Measurements from ENCODE around the gene INAFM1. TPM values are rescaled to one million over a fixed set of nuclear protein-coding genes. Genes with fewer than 3 reads are reported as not detected.
"Not testable (repeated sequence)": the region's sequence is repeated elsewhere in the genome, so short reads cannot be mapped to it uniquely, and the experiment has no call there.

Gene INAFM1
- total RNA-seq, 1 experiment from 2014 or later, result 5.1 TPM

DNA sequence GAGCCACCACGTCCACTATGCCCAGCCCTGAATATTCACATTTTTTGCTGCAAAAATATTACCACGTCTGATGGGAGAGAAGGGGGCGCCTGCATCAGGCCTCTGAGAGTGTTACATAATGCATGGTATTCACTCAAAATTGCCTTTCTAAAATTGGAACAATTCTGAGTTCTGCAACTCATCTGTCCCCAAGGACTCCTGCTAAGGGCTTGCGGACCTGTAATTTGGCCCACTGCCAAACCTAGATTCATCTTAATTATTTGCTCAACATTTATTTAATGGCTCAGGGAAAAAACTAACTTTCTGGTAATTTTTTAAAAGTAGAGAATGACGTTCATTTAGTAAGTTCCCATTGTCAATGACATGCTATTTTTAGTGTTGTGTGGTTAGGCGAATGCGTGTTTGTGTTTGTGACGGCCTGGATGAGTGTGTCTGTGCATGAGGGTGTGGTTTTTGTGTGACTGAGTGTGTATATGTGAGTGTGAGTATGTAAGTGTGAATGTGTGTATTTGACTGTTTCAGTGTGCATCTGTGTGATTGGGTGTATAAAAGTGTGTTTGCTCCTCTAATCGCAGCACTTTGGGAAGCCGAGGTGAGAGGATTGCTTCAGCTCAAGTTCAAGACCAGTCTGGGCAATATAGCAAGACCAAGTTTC, 8.8 kb downstream of the INAFM1 start:
- no peaks in the 10 kb centered on the region for H3K27me3 ChIP-seq (ENCODE audit: low read length)
- no peaks in the 10 kb centered on the region for H3K79me2 ChIP-seq (ENCODE audit: low read length)
- intact Hi-C loops (cut with micrococcal nuclease), result no loop called here
- H3K4me3 ChIP-seq (ENCODE audit: low read length), result no peak overlapping the region
- no peak for ATAC-seq
- H3K4me2 ChIP-seq (ENCODE audit: low read length), result no peak overlapping the region
- H3K27ac ChIP-seq (ENCODE audit: low read length), result no peak overlapping the region
- no peaks in the 10 kb centered on the region for H3K9me3 ChIP-seq (ENCODE audit: low read length)
- TF ChIP-seq EZH2phosphoT487 (IDR thresholded peaks at IDR 0.05; ENCODE audit: borderline replicate concordance, low read length) (no peak), EZH2 (IDR thresholded peaks at IDR 0.05; ENCODE audit: low read length, unreplicated experiment) (no peak)
- TF ChIP-seq, protein P1, sequence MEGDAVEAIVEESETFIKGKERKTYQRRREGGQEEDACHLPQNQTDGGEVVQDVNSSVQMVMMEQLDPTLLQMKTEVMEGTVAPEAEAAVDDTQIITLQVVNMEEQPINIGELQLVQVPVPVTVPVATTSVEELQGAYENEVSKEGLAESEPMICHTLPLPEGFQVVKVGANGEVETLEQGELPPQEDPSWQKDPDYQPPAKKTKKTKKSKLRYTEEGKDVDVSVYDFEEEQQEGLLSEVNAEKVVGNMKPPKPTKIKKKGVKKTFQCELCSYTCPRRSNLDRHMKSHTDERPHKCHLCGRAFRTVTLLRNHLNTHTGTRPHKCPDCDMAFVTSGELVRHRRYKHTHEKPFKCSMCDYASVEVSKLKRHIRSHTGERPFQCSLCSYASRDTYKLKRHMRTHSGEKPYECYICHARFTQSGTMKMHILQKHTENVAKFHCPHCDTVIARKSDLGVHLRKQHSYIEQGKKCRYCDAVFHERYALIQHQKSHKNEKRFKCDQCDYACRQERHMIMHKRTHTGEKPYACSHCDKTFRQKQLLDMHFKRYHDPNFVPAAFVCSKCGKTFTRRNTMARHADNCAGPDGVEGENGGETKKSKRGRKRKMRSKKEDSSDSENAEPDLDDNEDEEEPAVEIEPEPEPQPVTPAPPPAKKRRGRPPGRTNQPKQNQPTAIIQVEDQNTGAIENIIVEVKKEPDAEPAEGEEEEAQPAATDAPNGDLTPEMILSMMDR (conservative IDR thresholded peaks at IDR 0.05; ENCODE audit: low read depth, low read length), result no peak
- H3K36me3 ChIP-seq (ENCODE audit: low read depth, low read length), result no peaks in the 10 kb centered on the region
- no peak overlapping the region for H3K9ac ChIP-seq (ENCODE audit: low read length)
- POLR2A ChIA-PET (ENCODE audit: unreplicated experiment), result no interaction called here
- DNase-seq, result no peak
- no peaks in the 10 kb centered on the region for H3F3A ChIP-seq (ENCODE audit: low read length, unreplicated experiment)
- no peaks in the 10 kb centered on the region for H3K9me2 ChIP-seq (replicated peaks; ENCODE audit: low read length)
- BruUV-seq (replicated peaks), result no TSS peak
- H4K20me1 ChIP-seq (ENCODE audit: low read length), result no peaks in the 10 kb centered on the region
- no peak overlapping the region for H2AFZ ChIP-seq (ENCODE audit: low read length)
- no peaks in the 10 kb centered on the region for H3K4me1 ChIP-seq (ENCODE audit: insufficient read depth, low read length)
- CTCF ChIA-PET, result no interaction called here

DNA sequence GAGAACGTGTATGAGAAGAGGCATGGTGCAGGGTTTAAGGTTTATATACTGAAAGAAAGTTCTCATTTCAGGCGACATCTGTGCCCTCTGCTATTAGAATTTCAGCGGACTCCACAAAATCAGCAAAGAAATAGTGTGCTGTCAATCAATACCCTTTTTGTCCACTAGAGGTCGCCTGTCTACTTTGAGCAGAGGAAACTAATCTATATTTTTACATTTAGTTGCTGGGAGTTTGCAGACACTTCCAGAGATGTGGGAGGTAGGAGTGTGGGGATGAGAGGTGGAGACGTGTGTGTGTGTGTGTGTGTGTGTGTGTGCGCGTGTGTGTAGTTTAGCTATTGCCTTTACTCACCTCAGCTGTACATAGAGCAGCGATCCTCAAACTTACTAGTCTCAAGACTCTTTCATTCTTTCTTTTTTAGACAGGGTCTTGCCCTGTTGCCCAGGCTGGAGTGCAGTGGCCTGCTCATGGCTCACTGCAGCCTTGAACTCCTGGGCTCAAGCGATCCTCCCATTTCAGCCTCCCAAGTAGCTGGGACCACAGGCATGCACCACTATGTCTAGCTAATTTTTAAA, 9.7 kb downstream of the INAFM1 start:
- peak; percentile 71 for DNase-seq
- no peaks in the 10 kb centered on the region for H3K79me2 ChIP-seq (ENCODE audit: low read length)
- H3K4me1 ChIP-seq (ENCODE audit: insufficient read depth, low read length), result peaks cover 5% of the 10 kb centered on the region
- H3K27me3 ChIP-seq (ENCODE audit: low read length), result no peaks in the 10 kb centered on the region
- H3K9me3 ChIP-seq (ENCODE audit: low read length), result no peaks in the 10 kb centered on the region
- intact Hi-C loops (cut with micrococcal nuclease), result no loop called here
- CTCF ChIA-PET, result interaction anchor here (0.5 kb wide), 1 partner anchor 134 kb away, joined by 3 read pairs; no protein-coding TSS in a partner anchor
- POLR2A ChIA-PET (ENCODE audit: unreplicated experiment), result no interaction called here
- H3K4me2 ChIP-seq (ENCODE audit: low read length), result no peak overlapping the region
- TF ChIP-seq, protein P1 (conservative IDR thresholded peaks at IDR 0.05; ENCODE audit: low read depth, low read length), result peak; percentile 76
- no peak for TF ChIP-seq EZH2 (IDR thresholded peaks at IDR 0.05; ENCODE audit: low read length, unreplicated experiment)
- no TSS peak for BruUV-seq (replicated peaks)
- no peak overlapping the region for H3K27ac ChIP-seq (ENCODE audit: low read length)
- no peaks in the 10 kb centered on the region for H3K9me2 ChIP-seq (replicated peaks; ENCODE audit: low read length)
- no peaks in the 10 kb centered on the region for H3K36me3 ChIP-seq (ENCODE audit: low read depth, low read length)
- H3F3A ChIP-seq (ENCODE audit: low read length, unreplicated experiment), result no peaks in the 10 kb centered on the region
- H2AFZ ChIP-seq (ENCODE audit: low read length), result no peak overlapping the region
- H3K9ac ChIP-seq (ENCODE audit: low read length), result no peak overlapping the region
- ATAC-seq, result peak; percentile 52; the same call in 1 of the 2 replicates
- no peak overlapping the region for H3K4me3 ChIP-seq (ENCODE audit: low read length)
- no peaks in the 10 kb centered on the region for H4K20me1 ChIP-seq (ENCODE audit: low read length)

DNA sequence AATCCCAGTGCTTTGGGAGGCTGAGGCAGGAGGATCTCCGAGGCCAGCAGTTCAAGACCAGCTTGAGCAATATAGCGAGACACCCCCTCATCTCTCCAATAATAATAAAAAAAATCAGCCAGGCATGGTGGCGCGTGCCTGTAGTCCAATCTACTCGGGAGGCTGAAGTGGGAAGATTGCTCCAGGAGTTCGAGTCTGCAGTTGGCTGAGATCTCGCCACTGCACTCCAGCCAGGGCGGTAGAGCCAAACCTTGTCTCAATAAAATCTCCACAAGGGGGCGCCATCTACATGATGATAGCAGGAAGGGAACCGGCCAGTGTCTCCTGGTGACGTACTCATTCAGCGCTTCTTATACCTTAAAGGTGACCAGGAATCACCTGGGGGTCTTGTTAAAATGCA, 21.4 kb downstream of the INAFM1 start:
- Histone ChIP-seq H3K4me1 (ENCODE audit: insufficient read depth, low read length) (no peaks in the 10 kb centered on the region), H3K27me3 (ENCODE audit: low read length) (no peaks in the 10 kb centered on the region), H3K9me3 (ENCODE audit: low read length) (no peaks in the 10 kb centered on the region), H3K4me2 (ENCODE audit: low read length) (no peak overlapping the region), H2AFZ (ENCODE audit: low read length) (no peak overlapping the region), H3K4me3 (ENCODE audit: low read length) (no peak overlapping the region), H4K20me1 (ENCODE audit: low read length) (no peaks in the 10 kb centered on the region), H3F3A (ENCODE audit: low read length, unreplicated experiment) (no peaks in the 10 kb centered on the region), H3K9ac (ENCODE audit: low read length) (no peak overlapping the region), H3K27ac (ENCODE audit: low read length) (no peak overlapping the region), H3K36me3 (ENCODE audit: low read depth, low read length) (no peaks in the 10 kb centered on the region), H3K79me2 (ENCODE audit: low read length) (no peaks in the 10 kb centered on the region), H3K9me2 (replicated peaks; ENCODE audit: low read length) (no peaks in the 10 kb centered on the region)
- no TSS peak for BruUV-seq (replicated peaks)
- POLR2A ChIA-PET (ENCODE audit: unreplicated experiment), result no interaction called here
- intact Hi-C loops (cut with micrococcal nuclease), result loop anchor here (1.0 to 5.0 kb wide), 2 partner anchors 95 to 131 kb away; no protein-coding TSS in a partner anchor
- DNase-seq (peak; percentile 87), ATAC-seq (peak; percentile 82)
- TF ChIP-seq, protein P1 (conservative IDR thresholded peaks at IDR 0.05; ENCODE audit: low read depth, low read length), result peak; percentile 65
- no peak for TF ChIP-seq EZH2phosphoT487 (IDR thresholded peaks at IDR 0.05; ENCODE audit: borderline replicate concordance, low read length)
- CTCF ChIA-PET, result no interaction called here

DNA sequence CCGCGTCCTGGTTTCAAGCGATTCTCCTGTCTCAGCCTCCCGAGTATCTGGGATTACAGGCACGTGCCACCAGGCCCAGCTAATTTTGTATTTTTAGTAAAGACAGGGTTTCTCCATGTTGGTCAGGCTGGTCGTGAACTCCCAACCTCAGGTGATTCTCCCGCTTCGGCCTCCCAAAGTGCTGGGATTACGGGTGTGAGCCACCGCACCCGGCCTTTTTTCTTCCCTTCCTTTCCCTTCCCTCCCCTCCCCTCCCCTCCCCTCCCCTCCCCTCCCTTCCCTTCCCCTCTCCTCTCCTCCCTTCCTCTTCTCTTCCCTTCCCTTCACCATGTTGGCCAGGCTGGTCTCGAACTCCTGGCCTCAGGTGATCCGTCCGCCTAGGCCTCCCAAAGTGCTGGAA, 26.2 kb downstream of the INAFM1 start:
- H3K27ac ChIP-seq (ENCODE audit: low read length); H3K79me2 ChIP-seq (ENCODE audit: low read length); H3K36me3 ChIP-seq (ENCODE audit: low read depth, low read length); DNase-seq; H3K4me2 ChIP-seq (ENCODE audit: low read length); H3F3A ChIP-seq (ENCODE audit: low read length, unreplicated experiment); H3K4me3 ChIP-seq (ENCODE audit: low read length); intact Hi-C loops (cut with micrococcal nuclease); CTCF ChIA-PET; H4K20me1 ChIP-seq (ENCODE audit: low read length); H3K9me2 ChIP-seq (replicated peaks; ENCODE audit: low read length); H3K27me3 ChIP-seq (ENCODE audit: low read length); H3K9me3 ChIP-seq (ENCODE audit: low read length); H2AFZ ChIP-seq (ENCODE audit: low read length); ATAC-seq; BruUV-seq (replicated peaks); H3K9ac ChIP-seq (ENCODE audit: low read length); H3K4me1 ChIP-seq (ENCODE audit: insufficient read depth, low read length): not testable (repeated sequence)
- POLR2A ChIA-PET (ENCODE audit: unreplicated experiment), result interaction anchor here (0.7 kb wide), 1 partner anchor 391 kb away, joined by 7 read pairs; no protein-coding TSS in a partner anchor
